Measurements from ENCODE around the gene CAPN9. TPM values are rescaled to one million over a fixed set of nuclear protein-coding genes. Genes with fewer than 3 reads are reported as not detected.
A peak's percentile ranks its signal among the peaks of the same experiment; 100 is the strongest.
"Not testable (repeated sequence)": the region's sequence is repeated elsewhere in the genome, so short reads cannot be mapped to it uniquely, and the experiment has no call there.

Gene CAPN9
- 0.83 TPM for total RNA-seq
- long read RNA-seq: 0 reads

- intact Hi-C loops (cut with DNase I): no loop called here
- DNase-seq (no peak), ATAC-seq (ENCODE audit: poor library complexity) (no peak)
Observed at GRCh38 chr1:230747127-230747730, at the start of gene CAPN9. TSS of gene CAPN9 (plus strand) at chr1:230747388. CDS start at chr1:230747497, 109 bp downstream.

GRCh38 chr1:230698130-230698529 is 49.1 kb upstream of the CAPN9 start:
- DNase-seq: no peak

GRCh38 chr1:230698964-230699363 is 48.2 kb upstream of the CAPN9 start:
- intact Hi-C loops (cut with DNase I); DNase-seq; ATAC-seq (ENCODE audit: poor library complexity): not testable (repeated sequence)

More at GRCh38 chr1:230698130-230698529, 49.1 kb upstream of the CAPN9 start:
- intact Hi-C loops (cut with DNase I): no loop called here
- ATAC-seq (ENCODE audit: poor library complexity): no peak

GRCh38 chr1:230699716-230700115 is 47.5 kb upstream of the CAPN9 start:
- DNase-seq (no peak), ATAC-seq (ENCODE audit: poor library complexity) (no peak)
- intact Hi-C loops (cut with DNase I): no loop called here

- intact Hi-C loops (cut with DNase I): no loop called here
- ATAC-seq (ENCODE audit: poor library complexity): no peak
Observed at GRCh38 chr1:230700132-230700531, 47.1 kb upstream of the CAPN9 start.

GRCh38 chr1:230701434-230701833 is 45.8 kb upstream of the CAPN9 start:
- intact Hi-C loops (cut with DNase I): no loop called here
- no peak for DNase-seq
- no peak for ATAC-seq (ENCODE audit: poor library complexity)

More at GRCh38 chr1:230700132-230700531, 47.1 kb upstream of the CAPN9 start:
- DNase-seq: no peak

GRCh38 chr1:230701895-230702768 is 45.1 kb upstream of the CAPN9 start:
- ATAC-seq (ENCODE audit: poor library complexity) (no peak), DNase-seq (no peak)
- intact Hi-C loops (cut with DNase I): no loop called here

GRCh38 chr1:230702934-230703678 is 44.1 kb upstream of the CAPN9 start:
- intact Hi-C loops (cut with DNase I): no loop called here
- DNase-seq (no peak), ATAC-seq (ENCODE audit: poor library complexity) (no peak)

GRCh38 chr1:230703679-230704385 is 43.4 kb upstream of the CAPN9 start:
- ATAC-seq (ENCODE audit: poor library complexity) (no peak), DNase-seq (no peak)
- intact Hi-C loops (cut with DNase I): no loop called here

- intact Hi-C loops (cut with DNase I): no loop called here
- ATAC-seq (ENCODE audit: poor library complexity) (no peak), DNase-seq (no peak)
Observed at GRCh38 chr1:230704830-230705229, 42.4 kb upstream of the CAPN9 start.

- no peak for ATAC-seq (ENCODE audit: poor library complexity)
- no peak for DNase-seq
- intact Hi-C loops (cut with DNase I): no loop called here
Observed at GRCh38 chr1:230705289-230706019, 41.7 kb upstream of the CAPN9 start.

- DNase-seq: no peak
- ATAC-seq (ENCODE audit: poor library complexity): no peak
- intact Hi-C loops (cut with DNase I): no loop called here
Observed at GRCh38 chr1:230706020-230706699, 41.0 kb upstream of the CAPN9 start.

GRCh38 chr1:230706887-230707731 is 40.1 kb upstream of the CAPN9 start:
- no peak for ATAC-seq (ENCODE audit: poor library complexity)
- no peak for DNase-seq
- intact Hi-C loops (cut with DNase I): no loop called here

- no peak for ATAC-seq (ENCODE audit: poor library complexity)
- DNase-seq: no peak
- intact Hi-C loops (cut with DNase I): no loop called here
Observed at GRCh38 chr1:230707732-230708630, 39.2 kb upstream of the CAPN9 start.

GRCh38 chr1:230708631-230709580 is 38.3 kb upstream of the CAPN9 start:
- ATAC-seq (ENCODE audit: poor library complexity) (peak; percentile 58), DNase-seq (no peak)
- intact Hi-C loops (cut with DNase I): no loop called here
